HCT116 (cell line): ENCODE data around the gene CYB561A3. TPM values are rescaled to one million over a fixed set of nuclear protein-coding genes. Genes with fewer than 3 reads are reported as not detected.

Experiments used
- ATAC-seq: fragments of 200-7000 bp; cut with Tn5 transposase; 2 replicates; pipeline ENCODE4 v1.9.1; 2020; ENCODE audit warnings: mild to moderate bottlenecking, moderate library complexity
- BruUV-seq: library from RNA; stranded (reverse); fragments of 400-500 nt; replicated peaks from 2 replicates; lab custom pipeline; 2021; lab: Mats Ljungman, UMichigan
- CTCF ChIA-PET: fragments of 300-600 bp; sonication (Branson Sonifier 250); formaldehyde crosslinking; loops from one replicate; lab custom pipeline; 2021; ENCODE audit warnings: antibody characterized with exemption; lab: Charles Lee
- POLR2A ChIA-PET: fragments of 300-600, 350-600 bp; sonication (Branson Sonifier 250); formaldehyde crosslinking; loops from one replicate; lab custom pipeline; 2021; ENCODE audit warnings: antibody characterized with exemption; lab: Charles Lee
- RAD21 ChIA-PET, 2 experiments: fragments of 300-600 bp; sonication (Branson Sonifier 250); formaldehyde crosslinking; loops; one replicate each; lab custom pipeline; 2023; ENCODE audit warnings: low total read pairs in 2 of 2; ENCODE audit not compliant: uncharacterized antibody in 2 of 2, unreplicated experiment in 2 of 2, low non-redundant PET in 1 of 2; lab: Charles Lee
- DNase-seq: peaks from one replicate; pipeline ENCODE4 v3.0.0-alpha.2; 2010; ENCODE audit warnings: low read depth, low spot score
- H2AFZ ChIP-seq: fragments of 200-600 bp; shearing (Covaris generic), sonication (generic); 2 replicates; pipeline ENCODE4 v1.6.1; 2017; ENCODE audit warnings: low read depth, mixed run types, mixed read lengths, antibody characterized with exemption, low read length; ENCODE audit not compliant: poor library complexity, severe bottlenecking
- H3K27ac ChIP-seq: 2 replicates; pipeline ENCODE4 v1.5.1; 2012; ENCODE audit warnings: low read depth, low read length
- H3K27me3 ChIP-seq: fragments of 200-600 bp; sonication (generic); 2 replicates; pipeline ENCODE4 v1.6.1; 2016; ENCODE audit warnings: mixed run types, low read length, mixed read lengths; ENCODE audit not compliant: insufficient read depth
- H3K36me3 ChIP-seq, 2 experiments: fragments of 200-500 bp in 1 of 2; fragments of 200-600 bp in 1 of 2; sonication (Bioruptor generic) in 1 of 2; sonication (generic) in 1 of 2; 2 replicates each; pipeline versions ENCODE4 v1.5.1 to v1.6.1; 2014 to 2016; ENCODE audit warnings: low read length in 2 of 2, inconsistent platforms in 1 of 2, mixed read lengths in 1 of 2, mixed run types in 1 of 2; ENCODE audit not compliant: insufficient read depth in 2 of 2, control insufficient read depth in 1 of 2
- H3K4me1 ChIP-seq, 2 experiments: fragments of 200-600 bp in 1 of 2; sonication (generic) in 1 of 2; 2 replicates each; pipeline versions ENCODE4 v1.5.1 to v1.6.1; 2012 to 2017; ENCODE audit warnings: low read length in 2 of 2, inconsistent platforms in 1 of 2, mild to moderate bottlenecking in 1 of 2, mixed read lengths in 1 of 2, mixed run types in 1 of 2, moderate library complexity in 1 of 2; ENCODE audit not compliant: insufficient read depth in 2 of 2, control insufficient read depth in 1 of 2
- H3K4me2 ChIP-seq: fragments of 200-600 bp; sonication (generic); 2 replicates; pipeline ENCODE4 v1.6.1; 2017; ENCODE audit warnings: mixed run types, low read length, mixed read lengths
- H3K4me3 ChIP-seq, 2 experiments: fragments of 200-600 bp in 1 of 2; sonication (generic) in 1 of 2; replicated peaks in 1 of 2; 2 replicates each; pipeline ENCODE4 v1.5.1; 2011 to 2016; ENCODE audit warnings: low read length in 2 of 2, control low read depth in 1 of 2, low read depth in 1 of 2, mild to moderate bottlenecking in 1 of 2, mixed read lengths in 1 of 2, mixed run types in 1 of 2
- H3K79me2 ChIP-seq: fragments of 200-600 bp; sonication (generic); 2 replicates; pipeline ENCODE4 v1.6.1; 2017; ENCODE audit warnings: mild to moderate bottlenecking, mixed run types, low read length, moderate library complexity, mixed read lengths; ENCODE audit not compliant: insufficient read depth
- H3K9ac ChIP-seq: fragments of 200-600 bp; sonication (generic); 2 replicates; pipeline ENCODE4 v1.6.1; 2016; ENCODE audit warnings: low read length, mixed read lengths
- H3K9me2 ChIP-seq: fragments of 200-600 bp; sonication (generic), shearing (Covaris generic); 2 replicates; pipeline ENCODE4 v1.6.1; 2017; ENCODE audit warnings: mixed run types, mild to moderate bottlenecking, moderate library complexity; ENCODE audit not compliant: insufficient read depth
- H3K9me3 ChIP-seq, 2 experiments: fragments of 200-500 bp in 1 of 2; fragments of 200-600 bp in 1 of 2; sonication (Bioruptor generic) in 1 of 2; sonication (generic) in 1 of 2; 2 replicates each; pipeline ENCODE4 v1.6.1; 2014 to 2017; ENCODE audit warnings: low read length in 2 of 2, mixed read lengths in 2 of 2, inconsistent platforms in 1 of 2, low read depth in 1 of 2, mild to moderate bottlenecking in 1 of 2, mixed run types in 1 of 2, moderate library complexity in 1 of 2; ENCODE audit not compliant: control insufficient read depth in 1 of 2, insufficient read depth in 1 of 2
- H4K20me1 ChIP-seq: fragments of 200-600 bp; sonication (generic), shearing (Covaris generic); 2 replicates; pipeline ENCODE4 v1.6.1; 2017; ENCODE audit warnings: mixed run types, mild to moderate bottlenecking, moderate library complexity; ENCODE audit not compliant: insufficient read depth
- CTCF ChIP-seq, 3 experiments: fragments of 200-600 bp in 1 of 3; sonication (generic) in 1 of 3; IDR thresholded peaks in 2 of 3; conservative IDR thresholded peaks in 1 of 3; 2 replicates each; pipeline ENCODE4 v1.5.1; 2012 to 2017; ENCODE audit warnings: low read depth in 2 of 3, low read length in 2 of 3, antibody characterized with exemption in 1 of 3, borderline replicate concordance in 1 of 3, control low read depth in 1 of 3, mild to moderate bottlenecking in 1 of 3, mixed read lengths in 1 of 3, mixed run types in 1 of 3, moderate library complexity in 1 of 3; ENCODE audit not compliant: insufficient read depth in 1 of 3
- SP1 ChIP-seq: IDR thresholded peaks from 2 replicates; pipeline ENCODE4 v1.6.1; 2012; ENCODE audit warnings: low read depth
- ZFX ChIP-seq: fragments of 450-650 bp; IDR thresholded peaks from 2 replicates; pipeline ENCODE4 v1.6.1; 2017
- ZNF274 ChIP-seq: fragments of 200-500 bp; sonication (Bioruptor generic); IDR thresholded peaks from 2 replicates; pipeline ENCODE4 v1.6.1; 2014; ENCODE audit warnings: mild to moderate bottlenecking, low read depth, low read length, inconsistent platforms
- intact Hi-C: fragments of 100-400 bp; cut with micrococcal nuclease; formaldehyde crosslinking; loops from 2 replicates; pipeline ENCODE4 v1.10.0; 2022
- total RNA-seq: library from RNA; stranded (reverse); gene quantifications from one replicate; pipeline ENCODE4 v1.2.1, GENCODE V29; 2021; ENCODE audit not compliant: unreplicated experiment

Gene CYB561A3
- total RNA-seq, 1 experiment from 2014 or later, result 34.1 TPM

GRCh38 chr11:61390161-61390560, 28.5 kb upstream of the CYB561A3 start:
- Histone ChIP-seq H3K4me1 (peaks cover 3 to 16% of the 10 kb centered on the region in 2 experiments), H3K9me3 (no peaks in the 10 kb centered on the region), H3K9ac (no peak overlapping the region), H2AFZ (no peak overlapping the region), H3K4me2 (no peak overlapping the region), H3K27ac (no peak overlapping the region), H3K27me3 (no peaks in the 10 kb centered on the region), H3K9me2 (no peaks in the 10 kb centered on the region), H4K20me1 (no peaks in the 10 kb centered on the region), H3K36me3 (peaks cover 0 to 4% of the 10 kb centered on the region in 2 experiments; a peak in 3 of 4 replicates), H3K79me2 (no peaks in the 10 kb centered on the region), H3K4me3 (no peak overlapping the region)
- ChIA-PET CTCF (no interaction called here), RAD21 (no interaction called here), POLR2A (interaction anchor here (0.6 kb wide), 1 partner anchor 614 kb away, joined by 4 read pairs; no protein-coding TSS in a partner anchor)
- DNase-seq, result no peak
- intact Hi-C loops, result no loop called here
- no TSS peak for BruUV-seq
- no peak for ATAC-seq
- TF ChIP-seq ZNF274 (no peak), SP1 (no peak), ZFX (no peak), CTCF (IDR thresholded peaks at IDR 0.05 in 2 of 3, conservative IDR thresholded peaks at IDR 0.05 in 1 of 3; ENCODE audit: borderline replicate concordance in 1 of 3, insufficient read depth in 1 of 3, low read depth in 2 of 3, low read length in 2 of 3) (no peak)
